Parathyroid adenoma (tissue), 2 donors: ENCODE results near the gene ENO1.

Source experiments
- H2AFZ ChIP-seq: fragments of 300-600 bp; sonication (generic); one replicate; pipeline ENCODE4 v1.7.0; 2017; ENCODE audit warnings: antibody characterized with exemption, mild to moderate bottlenecking
- H3K27ac ChIP-seq: fragments of 300-600 bp; sonication (generic); one replicate; pipeline ENCODE4 v1.7.0; 2017
- H3K27me3 ChIP-seq: fragments of 300-600 bp; sonication (generic); one replicate; pipeline ENCODE4 v1.7.0; 2017; ENCODE audit warnings: low read length; ENCODE audit not compliant: control insufficient read depth, insufficient read depth
- H3K36me3 ChIP-seq: fragments of 300-600 bp; sonication (generic); one replicate; pipeline ENCODE4 v1.7.0; 2017; ENCODE audit warnings: low read length; ENCODE audit not compliant: control insufficient read depth, insufficient read depth
- H3K4me1 ChIP-seq: fragments of 300-600 bp; sonication (generic); one replicate; pipeline ENCODE4 v1.7.0; 2017; ENCODE audit warnings: control low read depth
- H3K4me2 ChIP-seq: fragments of 300-600 bp; sonication (generic); one replicate; pipeline ENCODE4 v1.7.0; 2017; ENCODE audit warnings: low read length
- H3K4me3 ChIP-seq: fragments of 300-600 bp; sonication (generic); one replicate; pipeline ENCODE4 v1.7.0; 2017; ENCODE audit warnings: low read depth, low read length
- H3K79me2 ChIP-seq: fragments of 300-600 bp; sonication (generic); one replicate; pipeline ENCODE4 v1.7.0; 2017; ENCODE audit warnings: control low read depth
- H3K9ac ChIP-seq: fragments of 300-600 bp; sonication (generic); one replicate; pipeline ENCODE4 v1.7.0; 2017; ENCODE audit warnings: mild to moderate bottlenecking
- H3K9me3 ChIP-seq: fragments of 300-600 bp; sonication (generic); one replicate; pipeline ENCODE4 v1.7.0; 2017; ENCODE audit warnings: low read length; ENCODE audit not compliant: control insufficient read depth
- CTCF ChIP-seq: fragments of 300-600 bp; sonication (generic); IDR thresholded peaks from one replicate; pipeline ENCODE4 v1.7.0; 2017; ENCODE audit warnings: antibody characterized with exemption, mild to moderate bottlenecking
- donor health status: primary hyperparathyroidism.

Gene ENO1

GRCh38 chr1:8863138-8863537, 15.3 kb downstream of the ENO1 start:
- Histone ChIP-seq H3K79me2 (no peaks in the 10 kb centered on the region), H3K9ac (no peak overlapping the region), H3K4me2 (no peak overlapping the region), H3K27ac (no peak overlapping the region), H3K9me3 (no peaks in the 10 kb centered on the region), H3K36me3 (no peaks in the 10 kb centered on the region), H3K4me1 (no peaks in the 10 kb centered on the region), H3K4me3 (no peak overlapping the region), H3K27me3 (no peaks in the 10 kb centered on the region), H2AFZ (no peak overlapping the region)
- no peak for TF ChIP-seq CTCF

GRCh38 chr1:8862528-8862927, 16.0 kb downstream of the ENO1 start:
- H2AFZ ChIP-seq: no peak overlapping the region
- H3K4me2 ChIP-seq: no peak overlapping the region
- H3K4me3 ChIP-seq: no peak overlapping the region
- H3K4me1 ChIP-seq: no peaks in the 10 kb centered on the region
- no peaks in the 10 kb centered on the region for H3K36me3 ChIP-seq
- no peak for TF ChIP-seq CTCF
- H3K27ac ChIP-seq: no peak overlapping the region
- H3K79me2 ChIP-seq: no peaks in the 10 kb centered on the region
- H3K27me3 ChIP-seq: no peaks in the 10 kb centered on the region
- no peak overlapping the region for H3K9ac ChIP-seq
- H3K9me3 ChIP-seq: no peaks in the 10 kb centered on the region

GRCh38 chr1:8860738-8861516, 17.6 kb downstream of the ENO1 start:
- Histone ChIP-seq H3K36me3 (no peaks in the 10 kb centered on the region), H3K27ac (no peak overlapping the region), H2AFZ (no peak overlapping the region), H3K79me2 (no peaks in the 10 kb centered on the region), H3K27me3 (no peaks in the 10 kb centered on the region), H3K4me3 (no peak overlapping the region), H3K4me1 (no peaks in the 10 kb centered on the region), H3K4me2 (no peak overlapping the region), H3K9me3 (no peaks in the 10 kb centered on the region), H3K9ac (no peak overlapping the region)
- TF ChIP-seq CTCF: no peak

GRCh38 chr1:8858888-8859706, 19.4 kb downstream of the ENO1 start:
- Histone ChIP-seq H3K79me2 (no peaks in the 10 kb centered on the region), H3K27ac (no peak overlapping the region), H3K9ac (no peak overlapping the region), H3K36me3 (no peaks in the 10 kb centered on the region), H3K4me3 (no peak overlapping the region), H2AFZ (no peak overlapping the region), H3K27me3 (no peaks in the 10 kb centered on the region), H3K9me3 (no peaks in the 10 kb centered on the region), H3K4me2 (no peak overlapping the region), H3K4me1 (no peaks in the 10 kb centered on the region)
- peak; percentile 71 for TF ChIP-seq CTCF
